SK-N-SH (cell line): ENCODE data around the gene FASTKD3.

ENCODE experiments used
- CTCF ChIP-seq: fragments of 200-600 bp; sonication (generic); IDR thresholded peaks from 2 replicates; pipeline ENCODE4 v1.6.1; 2017; ENCODE audit warnings: antibody characterized with exemption, mild to moderate bottlenecking, moderate library complexity
- EP300 ChIP-seq, 2 experiments: IDR thresholded peaks; 2 replicates each; pipeline versions ENCODE4 v1.4.0 to v1.6.1; 2012; ENCODE audit warnings: borderline replicate concordance in 1 of 2, low read depth in 1 of 2, low read length in 1 of 2
- EZH2phosphoT487 ChIP-seq: fragments of 200-600 bp; sonication (generic); IDR thresholded peaks from 2 replicates; pipeline ENCODE4 v1.6.1; 2017; ENCODE audit warnings: low read depth, mixed run types, mild to moderate bottlenecking, antibody characterized with exemption, moderate library complexity, borderline replicate concordance
- GABPA ChIP-seq: IDR thresholded peaks from 2 replicates; pipeline ENCODE4 v1.4.0; 2012; ENCODE audit warnings: low read depth, mild to moderate bottlenecking
- MXI1 ChIP-seq: IDR thresholded peaks from 2 replicates; pipeline ENCODE4 v1.6.1; 2012; ENCODE audit warnings: mild to moderate bottlenecking, low read depth, low read length, improper control_type of control experiment
- NFIC ChIP-seq: IDR thresholded peaks from 2 replicates; pipeline ENCODE4 v1.4.0; 2012; ENCODE audit warnings: borderline replicate concordance
- PBX3 ChIP-seq: IDR thresholded peaks from 2 replicates; pipeline ENCODE4; 2012
- POLR2AphosphoS5 ChIP-seq: IDR thresholded peaks from 2 replicates; pipeline ENCODE4 v1.6.1; 2012; ENCODE audit warnings: low read depth, low read length
- RAD21 ChIP-seq: IDR thresholded peaks from 2 replicates; pipeline ENCODE4 v1.6.1; 2012; ENCODE audit warnings: mild to moderate bottlenecking, low read length
- RXRA ChIP-seq: IDR thresholded peaks from 2 replicates; pipeline ENCODE4 v1.4.0; 2012; ENCODE audit warnings: low read depth, mild to moderate bottlenecking, borderline replicate concordance
- YY1 ChIP-seq: IDR thresholded peaks from 2 replicates; pipeline ENCODE4 v1.4.0; 2012; ENCODE audit warnings: low read depth, mild to moderate bottlenecking
- TF ChIP-seq, protein P1 (sequence below): IDR thresholded peaks from 2 replicates; pipeline ENCODE4 v1.4.0; 2012; ENCODE audit warnings: low read depth
- TF ChIP-seq, protein P2 (sequence below): IDR thresholded peaks from 2 replicates; pipeline ENCODE4 v1.6.1; 2012; ENCODE audit warnings: mild to moderate bottlenecking, low read depth, low read length, moderate library complexity
- TF ChIP-seq, protein P3 (sequence below): IDR thresholded peaks from 2 replicates; pipeline ENCODE4 v1.4.0; 2012; ENCODE audit warnings: low read depth, borderline replicate concordance

- no peak for TF ChIP-seq EP300 (IDR thresholded peaks at IDR 0.05; ENCODE audit: borderline replicate concordance in 1 of 2, low read depth in 1 of 2, low read length in 1 of 2)
- TF ChIP-seq RAD21 = no peak
- TF ChIP-seq CTCF = no peak
- TF ChIP-seq EZH2phosphoT487 = no peak
- TF ChIP-seq RXRA = no peak
- TF ChIP-seq, protein P1, sequence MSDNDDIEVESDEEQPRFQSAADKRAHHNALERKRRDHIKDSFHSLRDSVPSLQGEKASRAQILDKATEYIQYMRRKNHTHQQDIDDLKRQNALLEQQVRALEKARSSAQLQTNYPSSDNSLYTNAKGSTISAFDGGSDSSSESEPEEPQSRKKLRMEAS = no peak
- TF ChIP-seq, protein P2, sequence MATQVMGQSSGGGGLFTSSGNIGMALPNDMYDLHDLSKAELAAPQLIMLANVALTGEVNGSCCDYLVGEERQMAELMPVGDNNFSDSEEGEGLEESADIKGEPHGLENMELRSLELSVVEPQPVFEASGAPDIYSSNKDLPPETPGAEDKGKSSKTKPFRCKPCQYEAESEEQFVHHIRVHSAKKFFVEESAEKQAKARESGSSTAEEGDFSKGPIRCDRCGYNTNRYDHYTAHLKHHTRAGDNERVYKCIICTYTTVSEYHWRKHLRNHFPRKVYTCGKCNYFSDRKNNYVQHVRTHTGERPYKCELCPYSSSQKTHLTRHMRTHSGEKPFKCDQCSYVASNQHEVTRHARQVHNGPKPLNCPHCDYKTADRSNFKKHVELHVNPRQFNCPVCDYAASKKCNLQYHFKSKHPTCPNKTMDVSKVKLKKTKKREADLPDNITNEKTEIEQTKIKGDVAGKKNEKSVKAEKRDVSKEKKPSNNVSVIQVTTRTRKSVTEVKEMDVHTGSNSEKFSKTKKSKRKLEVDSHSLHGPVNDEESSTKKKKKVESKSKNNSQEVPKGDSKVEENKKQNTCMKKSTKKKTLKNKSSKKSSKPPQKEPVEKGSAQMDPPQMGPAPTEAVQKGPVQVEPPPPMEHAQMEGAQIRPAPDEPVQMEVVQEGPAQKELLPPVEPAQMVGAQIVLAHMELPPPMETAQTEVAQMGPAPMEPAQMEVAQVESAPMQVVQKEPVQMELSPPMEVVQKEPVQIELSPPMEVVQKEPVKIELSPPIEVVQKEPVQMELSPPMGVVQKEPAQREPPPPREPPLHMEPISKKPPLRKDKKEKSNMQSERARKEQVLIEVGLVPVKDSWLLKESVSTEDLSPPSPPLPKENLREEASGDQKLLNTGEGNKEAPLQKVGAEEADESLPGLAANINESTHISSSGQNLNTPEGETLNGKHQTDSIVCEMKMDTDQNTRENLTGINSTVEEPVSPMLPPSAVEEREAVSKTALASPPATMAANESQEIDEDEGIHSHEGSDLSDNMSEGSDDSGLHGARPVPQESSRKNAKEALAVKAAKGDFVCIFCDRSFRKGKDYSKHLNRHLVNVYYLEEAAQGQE = no peak
- TF ChIP-seq PBX3 = peak; percentile 45; the same call in 1 of the 2 replicates
- no peak for TF ChIP-seq MXI1
- TF ChIP-seq NFIC = no peak
- TF ChIP-seq YY1 = no peak
- TF ChIP-seq, protein P3, sequence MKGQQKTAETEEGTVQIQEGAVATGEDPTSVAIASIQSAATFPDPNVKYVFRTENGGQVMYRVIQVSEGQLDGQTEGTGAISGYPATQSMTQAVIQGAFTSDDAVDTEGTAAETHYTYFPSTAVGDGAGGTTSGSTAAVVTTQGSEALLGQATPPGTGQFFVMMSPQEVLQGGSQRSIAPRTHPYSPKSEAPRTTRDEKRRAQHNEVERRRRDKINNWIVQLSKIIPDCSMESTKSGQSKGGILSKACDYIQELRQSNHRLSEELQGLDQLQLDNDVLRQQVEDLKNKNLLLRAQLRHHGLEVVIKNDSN = no peak
- TF ChIP-seq POLR2AphosphoS5 = no peak
- TF ChIP-seq GABPA = no peak
Measured at GRCh38 chr5:7904170-7904569, 35.3 kb upstream of the FASTKD3 start.
